Stimulated activated CD8-positive, alpha-beta memory T cell treated with anti-CD3 and anti-CD28 coated beads, Interleukin-12 subunit alpha, Interleukin-12 subunit beta, amount 100 ng/mL, for 1 hour (primary cell): Measurements from ENCODE around the gene SOX30.
"Not testable (repeated sequence)": the region's sequence is repeated elsewhere in the genome, so short reads cannot be mapped to it uniquely, and the experiment has no call there.

ENCODE experiments used
- DNase-seq: peaks from one replicate; pipeline ENCODE4 v3.0.0-alpha.2; 2020; ENCODE audit warnings: low read depth

The SOX30 gene

GRCh38 chr5:157652377-157652692 is at the start of gene SOX30:
Gene SOX30 (minus strand): TSS chr5:157652438. CDS start chr5:157652078, 360 bp downstream.
- no peak for DNase-seq

DNA sequence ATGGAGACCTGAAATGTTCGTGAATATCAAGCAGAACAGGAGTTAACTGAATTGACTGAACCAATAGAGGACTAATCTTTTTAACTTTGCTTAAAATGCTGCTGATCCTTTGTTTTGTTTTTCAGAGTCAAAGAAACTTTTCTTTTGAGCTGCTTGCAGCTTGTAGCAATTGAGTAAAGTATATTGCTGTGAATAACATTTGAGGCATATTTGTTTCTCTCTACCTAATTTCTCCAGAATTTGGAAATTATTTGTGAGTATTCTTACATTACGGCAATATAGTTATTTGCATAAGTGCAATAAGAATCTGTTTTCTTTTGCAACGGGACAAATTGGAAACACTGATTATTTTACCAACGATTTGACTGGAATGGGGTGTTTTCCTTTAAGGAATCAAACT is 46.4 kb upstream of the SOX30 start:
- DNase-seq, result not testable (repeated sequence)

DNA sequence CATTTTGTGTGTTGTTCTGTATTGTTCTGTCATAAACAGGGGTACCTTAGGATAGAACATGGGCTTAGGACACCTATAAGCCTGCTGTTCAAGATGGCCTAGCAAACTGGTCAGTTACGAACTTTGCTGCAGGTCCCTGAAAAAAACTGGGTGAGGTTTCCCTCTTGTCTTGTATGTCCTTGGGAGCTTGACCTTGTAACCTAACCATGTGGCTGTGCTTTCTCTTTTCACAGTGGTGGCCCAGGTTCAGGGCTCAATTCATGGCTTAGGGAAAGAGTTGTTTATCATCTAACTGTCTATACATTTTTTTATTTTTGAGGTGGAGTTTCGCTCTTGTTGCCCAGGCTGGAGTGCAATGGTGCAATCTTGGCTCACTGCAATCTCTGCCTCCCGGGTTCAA is 43.9 kb upstream of the SOX30 start:
- DNase-seq, result not testable (repeated sequence)

DNA sequence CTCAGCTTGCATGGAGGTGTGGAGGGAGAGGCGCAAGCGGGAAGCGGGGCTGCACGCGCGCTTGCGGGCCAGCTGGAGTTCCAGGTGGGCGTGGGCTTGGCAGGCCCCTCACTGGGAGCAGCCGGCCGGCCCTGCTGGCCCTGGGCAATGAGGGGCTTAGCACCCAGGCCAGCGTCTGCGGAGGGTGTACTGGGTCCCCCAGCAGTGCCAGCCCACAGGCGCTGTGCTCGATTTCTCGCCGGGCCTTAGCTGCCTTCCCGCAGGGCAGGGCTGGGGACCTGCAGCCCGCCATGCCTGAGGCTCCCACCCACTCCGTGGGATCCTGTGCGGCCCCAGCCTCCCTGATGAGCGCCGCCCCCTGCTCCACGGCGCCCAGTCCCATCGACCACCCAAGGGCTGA is 41.6 kb upstream of the SOX30 start:
- DNase-seq, result not testable (repeated sequence)

DNA sequence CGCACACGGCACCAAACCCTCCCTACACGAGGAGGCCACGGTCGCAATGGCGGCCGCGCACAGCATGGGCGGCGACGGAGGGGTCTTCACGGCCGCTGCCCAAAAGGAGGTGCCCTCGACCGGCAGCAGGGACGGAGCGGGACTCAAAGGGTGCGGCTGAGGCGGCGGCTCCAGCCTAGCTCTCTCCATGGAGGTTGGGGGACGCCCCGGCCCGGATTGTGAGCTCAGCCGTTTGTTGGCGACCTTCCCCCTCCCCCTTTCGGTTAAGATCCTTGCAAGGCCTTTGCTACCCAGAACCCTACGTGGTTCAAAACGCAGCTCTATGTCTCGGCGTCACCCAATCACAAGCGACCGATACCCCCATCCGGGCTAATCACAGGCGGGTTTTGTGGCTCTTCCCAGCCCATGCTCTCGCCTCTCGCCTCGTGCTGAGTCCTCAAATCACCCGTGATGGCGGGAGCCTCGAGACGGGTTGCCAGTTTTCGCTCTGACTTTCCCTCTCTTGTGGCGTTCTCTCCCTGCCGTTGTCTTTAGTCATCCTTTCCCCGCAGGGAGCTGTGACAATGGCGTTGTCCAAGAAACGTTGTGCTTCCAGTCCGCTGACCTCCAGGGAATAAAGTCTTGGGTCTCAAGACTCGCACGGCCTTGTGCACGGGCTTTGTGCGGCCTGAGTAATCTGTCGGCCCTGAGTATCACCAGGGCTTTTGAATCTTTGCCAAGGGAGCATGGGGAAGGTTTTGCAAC is 38.6 kb upstream of the SOX30 start:
- DNase-seq, result no peak

DNA sequence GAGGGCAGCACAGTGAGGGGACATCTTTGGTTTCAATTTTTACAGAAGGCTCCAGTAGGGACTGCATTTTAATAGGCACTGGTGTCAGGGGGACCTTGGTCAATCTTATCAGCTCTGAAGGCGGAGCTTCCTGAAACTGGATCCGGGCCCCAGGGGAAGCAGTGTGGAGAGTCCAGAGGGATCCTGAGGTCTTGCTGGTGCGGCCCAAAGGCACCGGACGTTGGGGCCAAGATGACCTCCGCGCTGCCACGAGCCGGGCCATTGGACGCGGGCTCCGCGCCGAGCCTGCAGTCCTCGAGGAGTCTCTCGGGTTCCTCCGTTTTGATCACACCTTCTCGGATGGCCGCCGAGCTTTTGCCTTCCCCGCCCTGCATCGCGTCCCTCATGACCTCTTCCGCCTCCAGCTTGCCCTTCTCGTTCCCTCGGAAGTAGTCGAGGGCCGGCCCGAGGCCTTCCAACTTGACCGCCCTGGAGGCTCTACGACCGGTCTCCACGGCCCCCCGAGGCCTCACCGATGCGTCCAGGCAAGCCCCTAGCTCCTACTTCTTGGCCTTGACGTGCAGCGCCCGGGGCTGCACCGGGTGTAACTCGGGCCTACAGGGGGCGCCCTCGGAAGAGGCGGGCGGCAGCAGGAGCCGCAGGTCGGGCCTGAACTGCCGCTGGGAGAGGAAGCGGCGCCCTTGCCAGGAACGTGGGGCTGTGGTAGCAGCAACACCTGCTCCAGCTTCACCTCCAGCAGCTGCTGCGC is 37.9 kb upstream of the SOX30 start:
- no peak for DNase-seq

- no peak for DNase-seq
Measured at GRCh38 chr5:157687198-157687554, 34.9 kb upstream of the SOX30 start.

- DNase-seq, result not testable (repeated sequence)
Measured at GRCh38 chr5:157686276-157687197, 34.3 kb upstream of the SOX30 start.

GRCh38 chr5:157682257-157682656 is 30.0 kb upstream of the SOX30 start:
- DNase-seq, result no peak

GRCh38 chr5:157681048-157681447 is 28.8 kb upstream of the SOX30 start:
- DNase-seq, result no peak

DNA sequence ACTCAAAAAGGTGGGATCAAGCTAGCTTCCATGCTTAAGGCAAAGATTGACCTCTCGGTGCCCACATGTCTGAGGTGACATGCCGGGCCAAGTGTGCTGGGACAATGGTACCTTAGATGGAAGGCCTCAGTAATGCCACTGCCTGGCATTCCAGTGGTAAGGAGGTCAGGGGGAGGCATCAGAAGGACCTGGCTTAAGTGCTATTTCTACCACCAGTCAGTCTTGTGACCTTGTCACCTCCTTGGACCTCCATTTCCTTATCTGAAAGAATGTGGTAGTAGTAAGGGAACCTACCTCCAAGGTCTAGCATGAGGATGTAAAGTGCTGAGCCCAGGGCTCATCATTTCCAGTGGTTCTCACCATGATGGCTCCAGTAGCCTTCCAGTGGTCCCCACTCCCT is 28.0 kb upstream of the SOX30 start:
- DNase-seq, result no peak

DNA sequence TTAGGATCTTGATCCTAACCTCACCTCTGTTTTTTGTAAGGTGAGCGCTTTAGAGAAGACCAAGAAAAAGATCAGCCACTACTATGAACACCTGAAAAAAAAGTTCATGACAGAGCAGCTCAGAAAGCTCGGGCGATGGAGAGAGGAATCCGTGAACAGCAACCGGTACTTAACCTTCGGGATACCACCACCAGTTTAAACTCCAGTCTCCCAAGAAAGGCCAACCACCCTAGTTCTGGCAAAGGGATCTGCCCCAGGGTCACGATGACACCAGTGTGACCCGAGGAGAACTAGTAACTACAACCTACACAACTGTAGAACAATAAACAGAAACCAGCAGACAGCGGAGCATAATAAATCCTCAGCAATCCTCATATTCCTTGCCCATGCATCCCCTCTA is 27.6 kb upstream of the SOX30 start:
- no peak for DNase-seq

DNA sequence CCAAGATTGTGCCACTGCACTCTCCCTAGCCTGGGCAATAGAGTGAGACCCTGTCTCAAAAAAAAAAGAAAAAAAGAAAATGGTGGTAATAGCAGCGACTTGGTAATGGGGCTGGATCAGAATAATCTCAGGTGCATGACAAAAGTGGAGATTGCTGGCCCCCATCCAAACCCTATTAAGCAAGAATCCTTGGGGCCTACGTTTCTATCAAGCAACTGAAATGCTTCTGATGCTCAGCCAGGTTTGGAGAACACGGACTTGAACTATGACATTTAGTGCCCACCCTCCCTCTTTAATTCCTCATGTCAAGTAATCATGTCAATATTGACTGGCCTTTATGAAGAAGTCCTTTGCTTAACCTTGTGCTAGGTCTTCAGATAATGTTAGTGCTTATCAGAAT is 25.7 kb upstream of the SOX30 start:
- no peak for DNase-seq

GRCh38 chr5:157674351-157674750 is 22.1 kb upstream of the SOX30 start:
- not testable (repeated sequence) for DNase-seq

DNA sequence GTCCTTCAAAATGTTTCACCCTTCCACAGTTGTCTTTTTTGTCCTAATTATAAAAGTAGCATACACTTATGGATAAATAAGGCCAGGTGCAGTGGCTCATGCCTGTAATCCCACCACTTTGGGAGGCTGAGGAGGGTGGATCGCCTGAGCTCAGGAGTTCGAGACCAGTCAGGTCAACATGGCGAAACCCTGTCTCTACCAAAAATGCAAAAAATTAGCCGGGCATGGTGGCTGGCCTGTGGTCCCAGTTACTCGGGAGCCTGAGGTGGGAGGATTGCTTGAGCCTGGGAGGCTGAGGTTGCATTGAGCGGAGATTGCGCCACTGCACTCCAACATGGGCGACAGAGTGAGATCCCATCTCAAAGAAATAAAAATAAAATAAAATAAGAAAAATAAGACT is 20.7 kb upstream of the SOX30 start:
- no peak for DNase-seq

GRCh38 chr5:157671592-157672330 is 19.5 kb upstream of the SOX30 start:
- no peak for DNase-seq

DNA sequence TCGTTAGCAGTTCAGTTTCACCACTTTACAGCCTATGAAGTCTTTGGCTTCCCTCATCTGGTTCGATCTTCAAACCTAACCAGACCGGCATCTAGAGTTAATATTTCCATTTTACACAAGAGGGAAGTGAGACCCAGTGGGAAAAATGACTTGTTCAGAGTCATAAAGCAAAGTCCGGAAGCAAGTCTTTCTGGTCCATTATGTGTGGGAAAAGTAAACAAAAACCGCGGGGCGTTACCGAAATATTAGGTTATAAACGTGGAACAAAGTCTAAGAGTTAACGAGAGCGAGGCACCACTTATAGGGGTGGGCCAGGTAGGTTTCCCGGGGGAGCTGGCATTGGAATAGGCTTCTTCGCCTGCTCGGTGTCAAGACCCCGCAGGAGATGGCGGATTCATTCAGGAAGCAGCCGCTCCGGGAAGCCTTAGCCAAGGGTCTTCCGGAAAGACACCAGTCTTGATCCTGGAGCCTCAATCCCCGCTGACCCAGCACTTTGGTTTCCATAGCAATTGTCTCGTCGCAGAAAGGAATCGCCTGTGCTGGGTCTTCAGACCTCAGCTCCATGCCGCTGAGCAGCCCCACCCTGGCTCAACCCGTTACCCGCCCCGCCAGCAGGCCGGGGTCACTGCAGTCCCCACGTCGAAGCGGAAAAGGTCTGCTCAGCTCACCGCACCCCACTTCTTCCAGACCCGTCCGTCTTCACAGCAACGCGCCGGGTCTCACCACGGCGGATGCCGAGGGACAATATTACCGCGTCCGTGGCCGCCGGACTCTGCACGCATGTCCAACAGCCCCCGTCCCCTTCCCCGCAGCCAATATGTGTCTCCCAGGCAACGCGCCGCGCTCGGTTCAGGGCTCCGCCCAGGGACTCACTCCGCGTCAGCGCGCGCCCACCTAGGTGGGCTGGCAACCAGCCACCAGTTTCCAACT is 18.7 kb upstream of the SOX30 start, which contains the start of gene C5orf52:
TSS of gene C5orf52 (plus strand) at position 872 of the 930 bp plus-strand sequence. CDS start 82 bp downstream, outside the sequence.
- no peak for DNase-seq

- no peak for DNase-seq
Measured at GRCh38 chr5:157669701-157670097, 17.5 kb upstream of the SOX30 start.

- no peak for DNase-seq
Measured at GRCh38 chr5:157668356-157668755, 16.1 kb upstream of the SOX30 start.

DNA sequence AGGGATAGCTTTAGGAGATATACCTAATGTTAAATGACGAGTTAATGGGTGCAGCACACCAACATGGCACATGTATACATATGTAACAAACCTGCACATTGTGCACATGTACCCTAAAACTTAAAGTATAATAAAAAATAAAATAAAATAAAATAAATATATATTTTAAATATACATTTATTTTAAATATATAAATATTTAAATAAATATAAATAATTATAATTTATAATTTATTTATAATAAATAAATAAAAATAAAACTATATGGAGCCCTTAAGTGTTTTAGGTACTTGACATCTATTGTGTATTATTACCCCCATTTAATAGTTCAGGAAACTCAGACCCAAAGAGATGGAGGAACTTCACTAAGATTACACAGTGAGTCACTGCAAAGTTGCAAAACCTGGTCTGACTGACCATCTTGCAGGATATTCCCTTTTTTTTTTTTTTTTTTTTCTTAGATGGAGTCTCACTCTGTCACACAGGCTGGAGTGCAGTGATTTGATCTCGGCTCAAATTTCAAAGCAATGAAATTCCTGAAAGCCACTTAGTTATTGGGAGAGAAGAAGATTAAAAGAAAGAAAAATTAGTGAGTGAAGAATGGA is 13.3 kb upstream of the SOX30 start:
- DNase-seq, result no peak
